HG02870 (cell line): ENCODE measurements around the gene RAB25.
"Not testable (repeated sequence)": the region's sequence is repeated elsewhere in the genome, so short reads cannot be mapped to it uniquely, and the experiment has no call there.

Experiments used
- ATAC-seq: cut with Tn5 transposase; IDR thresholded peaks from one replicate; pipeline ENCODE4 v1.9.1; 2021; ENCODE audit warnings: mild to moderate bottlenecking, moderate library complexity; ENCODE audit not compliant: unreplicated experiment

RAB25 gene

DNA sequence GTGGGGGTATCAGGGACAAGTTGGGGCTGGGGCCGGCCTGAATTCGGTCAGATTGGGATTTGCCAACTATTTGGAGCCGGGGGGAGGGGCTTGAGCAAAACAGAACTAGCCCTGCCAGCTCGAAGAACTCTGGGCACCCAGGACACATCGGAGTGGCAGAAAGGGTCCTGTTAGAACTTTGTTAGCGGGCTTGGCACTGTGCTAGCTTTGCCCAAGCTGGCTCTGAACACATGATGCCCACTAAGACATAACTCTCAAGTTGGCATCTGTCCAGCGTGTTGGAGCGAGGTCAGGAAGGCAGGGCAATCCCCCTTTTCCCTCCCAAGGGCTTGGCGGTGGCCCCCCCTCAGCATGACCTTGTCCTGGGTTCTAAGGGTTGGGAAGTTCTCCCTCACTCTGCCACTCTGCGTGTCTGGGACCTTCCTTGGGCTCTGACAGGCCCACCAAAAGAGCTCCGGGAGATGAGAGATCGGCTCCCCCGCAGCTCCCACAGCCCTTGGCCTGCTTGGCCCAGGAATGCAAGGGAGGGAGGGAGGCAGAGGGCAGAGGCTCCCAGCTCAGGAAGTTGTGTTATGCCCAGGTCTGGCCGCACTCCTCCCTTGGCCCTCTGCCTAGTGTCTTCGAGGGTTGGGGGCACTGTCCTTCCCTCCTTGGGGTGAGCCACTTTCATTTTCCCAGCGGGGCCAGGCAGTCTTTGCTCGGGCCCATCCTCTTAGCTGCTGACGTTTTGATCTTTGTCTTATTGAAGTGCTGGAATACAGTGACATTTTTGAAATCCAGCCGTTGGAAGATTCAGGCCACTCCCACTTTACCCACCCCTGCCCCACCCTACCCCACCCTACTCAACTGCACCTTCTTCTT is 54.8 kb downstream of the RAB25 start:
- no peak for ATAC-seq

GRCh38 chr1:156116731-156117130 is 55.8 kb downstream of the RAB25 start:
- not testable (repeated sequence) for ATAC-seq

DNA sequence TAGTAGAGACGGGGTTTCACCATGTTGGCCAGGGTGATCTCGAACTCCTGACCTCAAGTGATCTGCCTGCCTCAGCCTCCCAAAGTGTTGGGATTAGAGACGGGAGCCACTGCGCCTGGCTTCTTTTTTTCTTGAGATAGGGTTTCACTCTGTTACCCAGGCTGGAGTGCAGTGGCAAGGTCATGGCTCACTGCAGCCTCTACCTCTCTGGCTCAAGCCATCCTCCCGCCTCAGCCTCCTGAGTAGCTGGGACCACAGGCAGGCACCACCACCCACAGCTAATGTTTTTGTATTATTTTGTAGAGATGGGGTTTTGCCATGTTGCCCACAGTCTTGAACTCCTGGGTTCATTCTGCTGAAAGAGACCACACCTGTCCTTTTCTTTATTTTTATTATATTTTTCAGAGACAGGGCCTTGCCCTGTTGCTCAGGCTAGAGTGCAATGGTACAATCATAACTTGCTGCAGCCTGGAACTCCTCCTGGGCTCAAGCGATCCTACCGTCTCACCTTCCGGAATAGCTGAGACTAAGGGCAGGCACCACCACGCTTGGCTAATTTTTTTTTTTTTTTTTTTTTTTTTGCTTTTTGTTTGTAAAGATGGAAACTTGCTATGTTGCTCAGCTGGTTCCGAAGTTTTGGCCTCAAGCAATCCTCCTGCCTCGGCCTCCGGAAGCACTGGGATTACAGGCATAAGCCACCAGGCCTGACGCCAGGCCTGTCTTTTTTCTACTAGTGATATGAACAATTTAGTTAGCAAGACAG is 56.6 kb downstream of the RAB25 start:
- no peak for ATAC-seq

- ATAC-seq: no peak
These were observed 57.4 kb downstream of the RAB25 start for GRCh38 chr1:156118177-156118868.

DNA sequence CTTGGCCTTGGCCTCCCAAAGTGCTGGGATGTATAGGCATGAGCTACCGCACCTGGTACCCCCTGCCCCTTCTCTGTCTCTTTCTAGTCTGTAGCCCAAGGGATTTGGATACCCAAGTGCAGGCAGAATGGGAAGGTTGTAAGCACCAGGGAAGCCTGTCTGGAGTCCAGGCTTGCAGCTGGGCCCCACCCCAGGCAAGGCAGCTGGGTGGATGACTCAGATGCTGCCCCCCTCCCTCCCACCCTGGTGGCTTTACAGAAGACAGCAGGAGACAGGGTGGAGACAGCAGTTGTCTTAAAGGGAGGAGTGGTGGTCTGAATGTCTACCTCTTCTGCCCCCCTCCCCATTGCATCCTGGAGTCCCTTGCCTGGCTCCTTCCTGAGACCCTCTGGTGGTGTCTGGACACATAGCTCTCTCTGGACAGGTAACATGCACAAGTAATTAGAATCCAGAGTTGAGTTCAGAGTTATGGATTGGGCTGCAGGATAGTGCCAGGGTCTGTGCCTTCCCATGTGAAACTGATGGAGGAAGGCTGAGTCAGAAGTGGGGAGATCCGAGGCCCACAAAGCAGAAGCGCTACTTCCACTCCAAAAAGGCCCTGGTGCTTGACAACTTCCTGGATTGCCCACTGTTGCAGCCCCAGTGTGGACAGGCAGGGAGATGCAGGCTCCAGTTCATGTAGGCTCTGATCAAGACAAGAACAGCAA is 58.7 kb downstream of the RAB25 start:
- ATAC-seq: no peak
